Endothelial cell of umbilical vein (primary cell): ENCODE measurements around the gene BCL2. TPM values are rescaled to one million over a fixed set of nuclear protein-coding genes. Genes with fewer than 3 reads are reported as not detected.

Experiments
- BruUV-seq: library from RNA; stranded (reverse); fragments of 400-500 nt; replicated peaks from 2 replicates; lab custom pipeline; 2021; lab: Mats Ljungman, UMichigan
- CTCF ChIA-PET: fragments of 300-600, 350-600 bp; sonication (Branson Sonifier 250); formaldehyde crosslinking; loops from one replicate; lab custom pipeline; 2021; ENCODE audit warnings: antibody characterized with exemption, inconsistent platforms; lab: Charles Lee
- POLR2A ChIA-PET: fragments of 300-600, 350-600 bp; sonication (Branson Sonifier 250); formaldehyde crosslinking; loops from one replicate; lab custom pipeline; 2021; ENCODE audit warnings: antibody characterized with exemption, inconsistent platforms; lab: Charles Lee
- DNase-seq: peaks from one replicate; pipeline ENCODE4 v3.0.0-alpha.2; 2011; ENCODE audit warnings: low read depth, low spot score
- FAIRE-seq: peaks from 2 replicates; lab custom pipeline; 2011; peaks lifted over from hg19 to GRCh38; lab: Jason Lieb, UNC
- H2AFZ ChIP-seq: 2 replicates; pipeline ENCODE4 v1.6.0; 2012; ENCODE audit warnings: low read depth, low read length, control low read depth, inconsistent platforms
- H3K27ac ChIP-seq: 2 replicates; pipeline ENCODE4 v1.5.1; 2011; ENCODE audit warnings: low read depth, mild to moderate bottlenecking, control low read depth, low read length, moderate library complexity; ENCODE audit not compliant: insufficient read depth
- H3K27me3 ChIP-seq, 2 experiments: 2 replicates each; pipeline versions ENCODE4 v1.6.0 to v1.6.1; 2011; ENCODE audit warnings: low read length in 2 of 2, mixed read lengths in 1 of 2; ENCODE audit not compliant: control insufficient read depth in 2 of 2, insufficient read depth in 2 of 2
- H3K36me3 ChIP-seq, 2 experiments: 2 replicates in 1 of 2; 3 replicates in 1 of 2; pipeline ENCODE4 v1.5.1; 2011; ENCODE audit warnings: low read length in 2 of 2, mild to moderate bottlenecking in 1 of 2, moderate library complexity in 1 of 2; ENCODE audit not compliant: control insufficient read depth in 2 of 2, insufficient read depth in 2 of 2; ENCODE audit errors: extremely low read depth in 1 of 2
- H3K4me1 ChIP-seq: 3 replicates; pipeline ENCODE4 v1.5.1; 2011; ENCODE audit warnings: mild to moderate bottlenecking, low read length; ENCODE audit not compliant: control insufficient read depth, insufficient read depth; ENCODE audit errors: extremely low read depth
- H3K4me2 ChIP-seq: 2 replicates; pipeline ENCODE4 v1.6.1; 2011; ENCODE audit warnings: low read length, control low read depth, mixed read lengths; ENCODE audit not compliant: insufficient read depth
- H3K4me3 ChIP-seq, 3 experiments: fragments of 200-600 bp in 1 of 3; sonication (generic), shearing (Covaris generic) in 1 of 3; replicated peaks in 1 of 3; 2 replicates each; pipeline ENCODE4 v1.5.1; 2011 to 2016; ENCODE audit warnings: control low read depth in 3 of 3, low read length in 3 of 3, mild to moderate bottlenecking in 2 of 3, inconsistent platforms in 1 of 3, low read depth in 1 of 3, moderate library complexity in 1 of 3; ENCODE audit not compliant: insufficient read depth in 1 of 3
- H3K79me2 ChIP-seq: 2 replicates; pipeline ENCODE4 v1.6.0; 2012; ENCODE audit warnings: low read length, inconsistent platforms; ENCODE audit not compliant: control insufficient read depth, insufficient read depth
- H3K9ac ChIP-seq: replicated peaks from 2 replicates; pipeline ENCODE3; 2011; ENCODE audit warnings: low read length, control low read depth; ENCODE audit not compliant: insufficient read depth; ENCODE audit errors: extremely low read depth
- H3K9me1 ChIP-seq: replicated peaks from 3 replicates; pipeline ENCODE4 v1.6.0; 2011; ENCODE audit warnings: mild to moderate bottlenecking, low read length; ENCODE audit not compliant: control insufficient read depth, insufficient read depth; ENCODE audit errors: extremely low read depth
- H3K9me3 ChIP-seq: replicated peaks from 2 replicates; pipeline ENCODE4 v1.5.1; 2012; ENCODE audit warnings: low read length, inconsistent platforms; ENCODE audit not compliant: control insufficient read depth, insufficient read depth
- H4K20me1 ChIP-seq: replicated peaks from 2 replicates; pipeline ENCODE3; 2011; ENCODE audit warnings: mild to moderate bottlenecking, low read length; ENCODE audit not compliant: control insufficient read depth, insufficient read depth; ENCODE audit errors: extremely low read depth
- EZH2 ChIP-seq: IDR thresholded peaks from 2 replicates; pipeline ENCODE4 v1.6.1; 2012; ENCODE audit warnings: borderline replicate concordance, low read depth, mild to moderate bottlenecking, moderate library complexity, low read length, inconsistent platforms; ENCODE audit not compliant: severe bottlenecking
- FOS ChIP-seq: IDR thresholded peaks from 2 replicates; pipeline ENCODE4 v1.6.1; 2011; ENCODE audit warnings: mild to moderate bottlenecking, low read length, moderate library complexity, borderline replicate concordance; ENCODE audit not compliant: insufficient read depth
- GATA2 ChIP-seq: IDR thresholded peaks from 2 replicates; pipeline ENCODE4 v1.7.0; 2011; ENCODE audit warnings: low read depth, mild to moderate bottlenecking, moderate library complexity, mixed read lengths, low read length; ENCODE audit not compliant: insufficient read length, insufficient read depth
- JUN ChIP-seq: IDR thresholded peaks from 2 replicates; pipeline ENCODE4 v1.6.1; 2011; ENCODE audit warnings: borderline replicate concordance, low read depth; ENCODE audit not compliant: insufficient read length, insufficient read depth
- MYC ChIP-seq: IDR thresholded peaks from one replicate; pipeline ENCODE4 v1.6.1; 2011; ENCODE audit warnings: mild to moderate bottlenecking, low read depth, low read length
- POLR2A ChIP-seq: IDR thresholded peaks from 2 replicates; pipeline ENCODE4 v1.6.1; 2012; ENCODE audit warnings: low read depth, mild to moderate bottlenecking, control low read depth, low read length
- POLR2AphosphoS5 ChIP-seq: IDR thresholded peaks from 2 replicates; pipeline ENCODE4 v1.6.1; 2012; ENCODE audit warnings: low read depth, mild to moderate bottlenecking, control low read depth, low read length, moderate library complexity; ENCODE audit not compliant: insufficient read depth
- dilution Hi-C: fragments of 300-500 bp; cut with MboI; formaldehyde crosslinking; loops from one replicate; pipeline ENCODE4 v1.15.0; 2019; ENCODE audit warnings: low sequenced_read_pairs; ENCODE audit not compliant: extremely low pct_ligation_motif_present
- intact Hi-C: fragments of 100-400 bp; cut with micrococcal nuclease; formaldehyde crosslinking; loops from one replicate; pipeline ENCODE4 v1.10.0; 2022
- polyA plus RNA-seq, 4 experiments: library from polyadenylated mRNA; depleted of rRNA in 3 of 4; stranded (reverse) in 3 of 4; unstranded in 1 of 4; fragments of >200 nt; gene quantifications; 2 replicates each; pipeline versions ENCODE4 v1.2.1 to v1.2.3, GENCODE V29; 2011 to 2012; ENCODE audit warnings: missing spikeins in 1 of 4
- total RNA-seq: library from RNA; stranded (reverse); gene quantifications from 2 replicates; pipeline ENCODE4 v1.2.3, GENCODE V29; 2021
- TF ChIP-seq, protein P1 (sequence below), 2 donors: IDR thresholded peaks; 1 replicate in 1 of 2; 2 replicates in 1 of 2; pipeline ENCODE4 v1.5.1; 2011; ENCODE audit warnings: low read length in 2 of 2, mild to moderate bottlenecking in 2 of 2, moderate library complexity in 2 of 2, control low read depth in 1 of 2, inconsistent platforms in 1 of 2, low read depth in 1 of 2; ENCODE audit not compliant: insufficient read depth in 1 of 2; ENCODE audit errors: extremely low read depth in 1 of 2

Gene BCL2
- total and polyA plus RNA-seq, 2 donors (not counting 3 experiments of a cell fraction or from before 2014, with no cell fraction given), result 0.35 to 5.0 TPM

GRCh38 chr18:63234841-63235240 is 84.7 kb downstream of the BCL2 start:
- dilution Hi-C loops, result no loop called here
- no peaks in the 10 kb centered on the region for H3K27me3 ChIP-seq
- CTCF ChIA-PET, result no interaction called here

More at GRCh38 chr18:63234841-63235240, 84.7 kb downstream of the BCL2 start:
- TF ChIP-seq MYC (no peak), POLR2AphosphoS5 (no peak), FOS (no peak), EZH2 (no peak), JUN (no peak), GATA2 (no peak), POLR2A (no peak)
- TF ChIP-seq, protein P1, sequence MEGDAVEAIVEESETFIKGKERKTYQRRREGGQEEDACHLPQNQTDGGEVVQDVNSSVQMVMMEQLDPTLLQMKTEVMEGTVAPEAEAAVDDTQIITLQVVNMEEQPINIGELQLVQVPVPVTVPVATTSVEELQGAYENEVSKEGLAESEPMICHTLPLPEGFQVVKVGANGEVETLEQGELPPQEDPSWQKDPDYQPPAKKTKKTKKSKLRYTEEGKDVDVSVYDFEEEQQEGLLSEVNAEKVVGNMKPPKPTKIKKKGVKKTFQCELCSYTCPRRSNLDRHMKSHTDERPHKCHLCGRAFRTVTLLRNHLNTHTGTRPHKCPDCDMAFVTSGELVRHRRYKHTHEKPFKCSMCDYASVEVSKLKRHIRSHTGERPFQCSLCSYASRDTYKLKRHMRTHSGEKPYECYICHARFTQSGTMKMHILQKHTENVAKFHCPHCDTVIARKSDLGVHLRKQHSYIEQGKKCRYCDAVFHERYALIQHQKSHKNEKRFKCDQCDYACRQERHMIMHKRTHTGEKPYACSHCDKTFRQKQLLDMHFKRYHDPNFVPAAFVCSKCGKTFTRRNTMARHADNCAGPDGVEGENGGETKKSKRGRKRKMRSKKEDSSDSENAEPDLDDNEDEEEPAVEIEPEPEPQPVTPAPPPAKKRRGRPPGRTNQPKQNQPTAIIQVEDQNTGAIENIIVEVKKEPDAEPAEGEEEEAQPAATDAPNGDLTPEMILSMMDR (IDR thresholded peaks at IDR 0.05; ENCODE audit: extremely low read depth in 1 of 2, insufficient read depth in 1 of 2, low read depth in 1 of 2, low read length in 2 of 2), result no peak
- Histone ChIP-seq H2AFZ (no peak overlapping the region), H3K36me3 (no peaks in the 10 kb centered on the region), H4K20me1 (no peaks in the 10 kb centered on the region), H3K9ac (no peak overlapping the region), H3K9me1 (no peaks in the 10 kb centered on the region), H3K4me1 (peaks cover 7% of the 10 kb centered on the region), H3K27ac (no peak overlapping the region), H3K4me2 (no peak overlapping the region), H3K79me2 (no peaks in the 10 kb centered on the region), H3K9me3 (no peaks in the 10 kb centered on the region), H3K4me3 (no peak overlapping the region)
- intact Hi-C loops, result loop anchor here (10.0 kb wide), 1 partner anchor 200 kb away; no protein-coding TSS in a partner anchor
- FAIRE-seq (no peak), DNase-seq (peak; percentile 24)
- BruUV-seq, result no TSS peak
- POLR2A ChIA-PET, result no interaction called here
